ENCODE data around the gene ABCA1.

The ABCA1 gene

GRCh38 chr9:104851546-104851920 lies 76.4 kb downstream of the ABCA1 start:
- in situ Hi-C loops (cut with MboI; ENCODE audit: low sequenced_read_pairs, unreplicated experiment): loop anchor here (25.0 kb wide), 1 partner anchor 561 kb away; no protein-coding TSS in a partner anchor
- no peak for DNase-seq (ENCODE audit: low spot score)
- no peak for TF ChIP-seq CTCF (IDR thresholded peaks at IDR 0.05; ENCODE audit: borderline replicate concordance, control extremely low read depth, extremely low read depth, insufficient read depth, missing control alignments)

- no peak for DNase-seq (ENCODE audit: low spot score)
- in situ Hi-C loops (cut with MboI; ENCODE audit: low sequenced_read_pairs, unreplicated experiment): loop anchor here (25.0 kb wide), 1 partner anchor 561 kb away; no protein-coding TSS in a partner anchor
- TF ChIP-seq CTCF (IDR thresholded peaks at IDR 0.05; ENCODE audit: borderline replicate concordance, control extremely low read depth, extremely low read depth, insufficient read depth, missing control alignments): no peak
Measured at GRCh38 chr9:104850786-104851545, 77.0 kb downstream of the ABCA1 start.

GRCh38 chr9:104849023-104849422 lies 78.9 kb downstream of the ABCA1 start:
- no peak for DNase-seq (ENCODE audit: low spot score)
- in situ Hi-C loops (cut with MboI; ENCODE audit: low sequenced_read_pairs, unreplicated experiment): no loop called here
- no peak for TF ChIP-seq CTCF (IDR thresholded peaks at IDR 0.05; ENCODE audit: borderline replicate concordance, control extremely low read depth, extremely low read depth, insufficient read depth, missing control alignments)

- TF ChIP-seq CTCF (IDR thresholded peaks at IDR 0.05; ENCODE audit: borderline replicate concordance, control extremely low read depth, extremely low read depth, insufficient read depth, missing control alignments): no peak
- in situ Hi-C loops (cut with MboI; ENCODE audit: low sequenced_read_pairs, unreplicated experiment): no loop called here
- DNase-seq (ENCODE audit: low spot score): no peak
Measured at GRCh38 chr9:104844710-104845109, 83.2 kb downstream of the ABCA1 start.

GRCh38 chr9:104843644-104844240 lies 84.2 kb downstream of the ABCA1 start:
- no peak for DNase-seq (ENCODE audit: low spot score)
- no peak for TF ChIP-seq CTCF (IDR thresholded peaks at IDR 0.05; ENCODE audit: borderline replicate concordance, control extremely low read depth, extremely low read depth, insufficient read depth, missing control alignments)
- in situ Hi-C loops (cut with MboI; ENCODE audit: low sequenced_read_pairs, unreplicated experiment): no loop called here

GRCh38 chr9:104842698-104843097 lies 85.3 kb downstream of the ABCA1 start:
- no peak for DNase-seq (ENCODE audit: low spot score)
- in situ Hi-C loops (cut with MboI; ENCODE audit: low sequenced_read_pairs, unreplicated experiment): no loop called here
- no peak for TF ChIP-seq CTCF (IDR thresholded peaks at IDR 0.05; ENCODE audit: borderline replicate concordance, control extremely low read depth, extremely low read depth, insufficient read depth, missing control alignments)
